Measurements from ENCODE around the gene HOXB1. TPM values are rescaled to one million over a fixed set of nuclear protein-coding genes. Genes with fewer than 3 reads are reported as not detected.
A peak's percentile ranks its signal among the peaks of the same experiment; 100 is the strongest.

HOXB1 gene
- polyA plus RNA-seq, 1 of the 3 experiments (the other 2 are of a cell fraction): not detected

GRCh38 chr17:48547808-48548522 is 17.2 kb upstream of the HOXB1 start:
- Histone ChIP-seq H3K4me3 (ENCODE audit: low read depth in 2 of 2, low read length in 1 of 2) (no peak overlapping the region), H3K4me2 (no peak overlapping the region), H3K4me1 (ENCODE audit: control insufficient read depth in 1 of 2, insufficient read depth in 2 of 2, low read depth in 1 of 2, low read length in 1 of 2) (no peaks in the 10 kb centered on the region), H3K27me3 (ENCODE audit: insufficient read depth) (peaks cover 95% of the 10 kb centered on the region), H3K9me2 (no peaks in the 10 kb centered on the region), H3F3A (replicated peaks; ENCODE audit: insufficient read depth) (peaks cover 4% of the 10 kb centered on the region), H4K20me1 (ENCODE audit: insufficient read depth) (no peaks in the 10 kb centered on the region), H3K79me2 (ENCODE audit: insufficient read depth) (no peaks in the 10 kb centered on the region), H3K27ac (ENCODE audit: low read depth in 2 of 2, low read length in 1 of 2) (no peak overlapping the region), H3K9ac (no peak overlapping the region), H2AFZ (ENCODE audit: low read depth) (no peak overlapping the region), H3K36me3 (replicated peaks in 1 of 2; ENCODE audit: control insufficient read depth in 1 of 2, insufficient read depth in 2 of 2, low read length in 1 of 2) (no peaks in the 10 kb centered on the region), H3K9me3 (no peaks in the 10 kb centered on the region)
- no peak for DNase-seq
- ChIA-PET CTCF (interaction anchor here (1.6 kb wide), 1 partner anchor 91 kb away, joined by 4 read pairs; no protein-coding TSS in a partner anchor), POLR2A (no interaction called here)
- TF ChIP-seq IRF3 (IDR thresholded peaks at IDR 0.05; ENCODE audit: low read depth, low read length): no peak
- 0 out of 2 replicates have a peak, but pooled peaks have one; percentile 59 for TF ChIP-seq EZH2phosphoT487 (IDR thresholded peaks at IDR 0.05; ENCODE audit: borderline replicate concordance, low read depth)
- TF ChIP-seq SMC3 (IDR thresholded peaks at IDR 0.05; ENCODE audit: low read depth, low read length): no peak
- TF ChIP-seq TEAD4 (IDR thresholded peaks at IDR 0.05; ENCODE audit: borderline replicate concordance, insufficient read depth): no peak
- no peak for TF ChIP-seq GATA2 (CRISPR knock-in tag; IDR thresholded peaks at IDR 0.05)
- peak; percentile 34; the same call in 1 of the 2 replicates for TF ChIP-seq USF1 (IDR thresholded peaks at IDR 0.05; ENCODE audit: borderline replicate concordance, low read depth)
- TF ChIP-seq NFIC (IDR thresholded peaks at IDR 0.05; ENCODE audit: borderline replicate concordance): no peak
- no peak for TF ChIP-seq MXI1 (IDR thresholded peaks at IDR 0.05; ENCODE audit: low read depth, low read length)
- no peak for TF ChIP-seq RCOR1 (IDR thresholded peaks at IDR 0.05; ENCODE audit: low read length)
- TF ChIP-seq TCF12 (IDR thresholded peaks at IDR 0.05): no peak
- TF ChIP-seq JUND (IDR thresholded peaks at IDR 0.05): no peak
- 23% methylated on average over 24 of the region's 24 CpGs for WGBS (ENCODE audit: low lambda C conversion rate)

GRCh38 chr17:48546924-48547807 is 16.4 kb upstream of the HOXB1 start:
- H3K4me2 ChIP-seq: no peak overlapping the region
- DNase-seq: no peak
- H3K36me3 ChIP-seq (replicated peaks in 1 of 2; ENCODE audit: control insufficient read depth in 1 of 2, insufficient read depth in 2 of 2, low read length in 1 of 2): no peaks in the 10 kb centered on the region
- H3K9me3 ChIP-seq: no peaks in the 10 kb centered on the region
- WGBS (ENCODE audit: low lambda C conversion rate): 22% methylated on average over 10 of the region's 10 CpGs
- CTCF ChIA-PET: interaction anchor here (0.5 to 0.9 kb wide), 2 partner anchors 14 to 17 kb away, joined by 3 read pairs; no protein-coding TSS in a partner anchor
- H3K79me2 ChIP-seq (ENCODE audit: insufficient read depth): no peaks in the 10 kb centered on the region
- no peak overlapping the region for H3K27ac ChIP-seq (ENCODE audit: low read depth in 2 of 2, low read length in 1 of 2)
- H2AFZ ChIP-seq (ENCODE audit: low read depth): no peak overlapping the region
- H3K4me3 ChIP-seq (ENCODE audit: low read depth in 2 of 2, low read length in 1 of 2): no peak overlapping the region
- H3K9ac ChIP-seq: no peak overlapping the region
- POLR2A ChIA-PET: no interaction called here
- H4K20me1 ChIP-seq (ENCODE audit: insufficient read depth): no peaks in the 10 kb centered on the region
- peaks cover 96% of the 10 kb centered on the region for H3K27me3 ChIP-seq (ENCODE audit: insufficient read depth)
- peaks cover 4% of the 10 kb centered on the region for H3F3A ChIP-seq (replicated peaks; ENCODE audit: insufficient read depth)
- H3K4me1 ChIP-seq (ENCODE audit: control insufficient read depth in 1 of 2, insufficient read depth in 2 of 2, low read depth in 1 of 2, low read length in 1 of 2): no peaks in the 10 kb centered on the region
- no peaks in the 10 kb centered on the region for H3K9me2 ChIP-seq
- TF ChIP-seq EP300 (IDR thresholded peaks at IDR 0.05; ENCODE audit: borderline replicate concordance in 1 of 2, low read depth in 1 of 2, low read length in 1 of 2) (no peak), TCF12 (IDR thresholded peaks at IDR 0.05) (no peak), GATA2 (CRISPR knock-in tag; IDR thresholded peaks at IDR 0.05) (no peak), RCOR1 (IDR thresholded peaks at IDR 0.05; ENCODE audit: low read length) (no peak), IRF3 (IDR thresholded peaks at IDR 0.05; ENCODE audit: low read depth, low read length) (no peak), REST (IDR thresholded peaks at IDR 0.05; ENCODE audit: low read depth, low read length) (no peak), NRF1 (IDR thresholded peaks at IDR 0.05; ENCODE audit: low read depth, low read length) (no peak), FOXJ3 (CRISPR knock-in tag; IDR thresholded peaks at IDR 0.05) (no peak), RFX5 (IDR thresholded peaks at IDR 0.05; ENCODE audit: low read length) (no peak), FOSL2 (IDR thresholded peaks at IDR 0.05; ENCODE audit: borderline replicate concordance, low read depth) (no peak), MAX (IDR thresholded peaks at IDR 0.05; ENCODE audit: low read depth) (no peak)

Data from SK-N-SH (cell line).